ENCODE results near the gene ARSI. TPM values are rescaled to one million over a fixed set of nuclear protein-coding genes. Genes with fewer than 3 reads are reported as not detected.

The ARSI gene
- total RNA-seq, 2 donors from 2014 or later: 0.30 to 0.83 TPM

- DNase-seq (ENCODE audit: low spot score): no peak
- Histone ChIP-seq H3K36me3 (no peaks in the 10 kb centered on the region), H3K4me1 (no peaks in the 10 kb centered on the region), H3K9me3 (no peaks in the 10 kb centered on the region), H3K27me3 (no peaks in the 10 kb centered on the region), H3K27ac (no peak overlapping the region), H3K4me3 (no peak overlapping the region)
- TF ChIP-seq CTCF (IDR thresholded peaks at IDR 0.05): no peak
Measured at GRCh38 chr5:150288361-150288760, 14.3 kb downstream of the ARSI start.

DNA sequence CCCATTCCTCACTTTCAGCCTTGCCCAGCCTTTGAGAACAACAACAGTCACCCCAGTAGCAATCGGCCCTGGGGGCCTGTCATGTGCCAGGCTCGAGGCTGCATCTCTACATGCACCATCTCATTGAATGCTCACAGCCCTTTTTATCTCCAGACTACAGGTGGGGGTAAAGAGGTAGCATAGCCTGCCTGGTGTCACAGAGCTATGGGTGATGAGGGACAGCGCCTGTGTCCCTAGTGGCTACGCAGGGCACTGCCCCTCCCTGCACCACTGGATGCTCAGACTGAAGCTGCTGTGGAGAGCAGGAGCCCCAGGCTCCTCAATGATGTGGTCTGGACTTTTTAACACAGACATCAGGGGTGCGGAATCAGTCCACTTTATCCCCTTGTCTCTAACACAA, 15.9 kb downstream of the ARSI start:
- no peaks in the 10 kb centered on the region for H3K9me3 ChIP-seq
- no peak for DNase-seq (ENCODE audit: low spot score)
- H3K36me3 ChIP-seq: no peaks in the 10 kb centered on the region
- H3K27me3 ChIP-seq: no peaks in the 10 kb centered on the region
- no peak for TF ChIP-seq CTCF (IDR thresholded peaks at IDR 0.05)
- no peaks in the 10 kb centered on the region for H3K4me1 ChIP-seq
- H3K4me3 ChIP-seq: no peak overlapping the region
- H3K27ac ChIP-seq: no peak overlapping the region

DNA sequence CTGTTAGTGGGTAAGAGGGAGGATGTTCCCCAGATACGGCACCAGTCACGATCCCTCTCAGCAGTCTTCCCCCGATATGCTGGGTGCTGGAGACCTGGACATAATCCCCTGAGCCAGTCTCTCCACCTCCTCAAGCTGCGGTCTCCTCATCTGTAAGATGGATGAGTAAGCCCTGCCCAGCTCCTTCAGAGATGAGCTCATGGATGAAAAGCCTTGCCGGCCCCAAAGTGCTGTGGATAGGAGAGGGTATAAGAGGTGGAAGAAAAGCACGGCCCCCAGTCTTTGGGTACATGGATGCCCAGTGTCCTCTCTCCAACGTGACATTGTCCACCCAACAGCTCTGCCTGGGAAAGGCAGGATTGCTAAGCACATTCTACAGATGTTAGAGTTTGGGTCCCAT, 17.6 kb downstream of the ARSI start:
- no peak for DNase-seq (ENCODE audit: low spot score)
- Histone ChIP-seq H3K4me3 (no peak overlapping the region), H3K27ac (no peak overlapping the region), H3K36me3 (no peaks in the 10 kb centered on the region), H3K4me1 (no peaks in the 10 kb centered on the region), H3K27me3 (no peaks in the 10 kb centered on the region), H3K9me3 (no peaks in the 10 kb centered on the region)
- no peak for TF ChIP-seq CTCF (IDR thresholded peaks at IDR 0.05)

DNA sequence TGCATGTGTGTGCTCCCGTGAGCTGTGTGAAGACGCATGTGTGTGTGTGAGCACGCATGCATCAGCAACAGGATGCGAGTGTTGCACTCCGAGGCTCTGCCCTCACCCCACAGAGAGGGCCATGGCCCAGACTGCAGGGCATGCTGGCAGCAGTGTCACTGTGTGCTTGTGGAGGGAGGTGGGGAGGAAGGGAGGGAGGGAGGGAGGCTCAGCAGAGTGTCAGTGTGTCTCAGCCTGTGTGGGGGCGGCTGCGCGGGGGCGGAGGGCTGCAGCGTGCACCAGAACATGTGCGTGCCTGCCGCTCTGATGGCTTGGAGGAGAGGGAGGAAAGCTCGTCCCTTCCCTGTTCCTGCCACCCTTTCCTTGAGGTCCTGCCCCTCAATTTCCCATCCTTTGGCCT, 18.4 kb downstream of the ARSI start:
- no peak for DNase-seq (ENCODE audit: low spot score)

DNA sequence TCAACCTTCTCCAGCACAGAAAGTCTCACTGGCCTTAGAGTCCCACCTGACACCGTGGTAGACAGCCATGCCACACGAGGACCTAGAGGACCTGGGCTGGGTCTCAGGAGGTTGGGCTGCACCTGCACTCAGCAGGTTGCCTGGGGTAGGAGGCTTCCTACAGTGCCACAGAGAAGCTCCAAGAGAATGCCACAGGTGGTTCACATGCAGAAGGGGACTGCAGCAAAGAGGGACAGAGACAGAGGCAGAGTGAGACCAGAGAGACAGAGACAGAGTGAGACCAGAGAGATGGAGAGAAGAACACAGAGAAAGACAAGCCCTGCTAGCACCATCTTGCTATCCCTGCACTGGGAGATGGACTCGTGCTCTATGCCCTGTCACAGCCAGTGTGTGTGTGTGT, 18.8 kb downstream of the ARSI start:
- Histone ChIP-seq H3K27me3 (no peaks in the 10 kb centered on the region), H3K9me3 (no peaks in the 10 kb centered on the region), H3K36me3 (no peaks in the 10 kb centered on the region), H3K4me3 (no peak overlapping the region), H3K4me1 (no peaks in the 10 kb centered on the region), H3K27ac (no peak overlapping the region)
- DNase-seq (ENCODE audit: low spot score): no peak
- no peak for TF ChIP-seq CTCF (IDR thresholded peaks at IDR 0.05)

More for the DNA sequence above, 18.4 kb downstream of the ARSI start:
- Histone ChIP-seq H3K9me3 (no peaks in the 10 kb centered on the region), H3K4me3 (no peak overlapping the region), H3K4me1 (no peaks in the 10 kb centered on the region), H3K36me3 (no peaks in the 10 kb centered on the region), H3K27me3 (no peaks in the 10 kb centered on the region), H3K27ac (no peak overlapping the region)
- no peak for TF ChIP-seq CTCF (IDR thresholded peaks at IDR 0.05)

DNA sequence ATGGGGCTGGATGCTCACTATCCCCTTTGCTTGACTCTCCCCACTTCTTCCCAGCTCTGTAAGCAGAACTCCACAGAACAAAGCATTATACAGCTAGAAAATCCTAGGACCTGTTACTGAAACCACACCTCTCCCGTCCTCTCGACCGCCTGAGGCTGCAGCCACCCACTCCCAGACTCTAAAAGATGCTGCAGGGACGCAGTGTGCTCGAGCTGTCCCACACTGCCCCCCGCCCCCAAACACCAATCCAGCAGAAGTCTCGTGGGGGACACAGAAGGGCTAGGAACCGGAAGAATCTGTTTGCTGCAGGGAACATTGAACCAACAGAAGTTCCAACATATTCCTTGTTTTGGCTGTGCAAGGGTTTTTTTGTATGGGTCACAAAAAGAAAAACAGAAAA, 20.7 kb downstream of the ARSI start:
- H3K4me1 ChIP-seq: no peaks in the 10 kb centered on the region
- H3K4me3 ChIP-seq: no peak overlapping the region
- no peak for TF ChIP-seq CTCF (IDR thresholded peaks at IDR 0.05)
- H3K9me3 ChIP-seq: no peaks in the 10 kb centered on the region
- H3K27me3 ChIP-seq: no peaks in the 10 kb centered on the region
- H3K36me3 ChIP-seq: no peaks in the 10 kb centered on the region
- no peak for DNase-seq (ENCODE audit: low spot score)
- H3K27ac ChIP-seq: no peak overlapping the region

All from right atrium auricular region (tissue), 2 donors.